Uterus (tissue), 4 donors: Measurements from ENCODE around the gene TUBB3. TPM values are rescaled to one million over a fixed set of nuclear protein-coding genes. Genes with fewer than 3 reads are reported as not detected.
"Not testable (repeated sequence)": the region's sequence is repeated elsewhere in the genome, so short reads cannot be mapped to it uniquely, and the experiment has no call there.

Source experiments
- DNase-seq, 2 donors: peaks; one replicate each; pipeline ENCODE4 v3.0.0-alpha.2; 2019 to 2020
- H3K27ac ChIP-seq, 2 donors: fragments of 200-600 bp; sonication (generic); 1 replicate in 1 of 2; 2 replicates in 1 of 2; pipeline ENCODE4 v1.5.1; 2016 to 2018
- H3K27me3 ChIP-seq, 2 donors: fragments of 200-600 bp; sonication (generic); one replicate each; pipeline ENCODE4 v1.5.1; 2018 to 2019; ENCODE audit warnings: control low read depth in 1 of 2
- H3K36me3 ChIP-seq, 2 donors: fragments of 200-600 bp; sonication (generic); one replicate each; pipeline ENCODE4 v1.5.1; 2019; ENCODE audit warnings: control low read depth in 1 of 2
- H3K4me1 ChIP-seq, 2 donors: fragments of 200-600 bp; sonication (generic); one replicate each; pipeline ENCODE4 v1.5.1; 2018 to 2019; ENCODE audit warnings: control low read depth in 1 of 2
- H3K4me3 ChIP-seq, 2 donors: fragments of 200-600 bp; sonication (generic); 1 replicate in 1 of 2; 2 replicates in 1 of 2; pipeline ENCODE4 v1.5.1; 2018 to 2019; ENCODE audit warnings: mild to moderate bottlenecking in 1 of 2
- H3K9me3 ChIP-seq, 2 donors: fragments of 200-600 bp; sonication (generic); one replicate each; pipeline ENCODE4 v1.5.1; 2019; ENCODE audit warnings: control low read depth in 1 of 2
- POLR2A ChIP-seq, 2 donors: fragments of 450-650 bp; IDR thresholded peaks; one replicate each; pipeline ENCODE4 v1.6.1; 2016; ENCODE audit warnings: antibody characterized with exemption in 2 of 2, mild to moderate bottlenecking in 1 of 2, moderate library complexity in 1 of 2
- intact Hi-C: fragments of 100-400 bp; cut with DNase I; formaldehyde crosslinking; loops from one replicate; pipeline ENCODE4 v1.15.1; 2023; ENCODE audit warnings: low total_unique reads
- total RNA-seq, 4 donors: library from RNA; depleted of rRNA in 3 of 4; stranded (reverse); fragments of >200 nt in 3 of 4; gene quantifications; one replicate each; pipeline versions ENCODE4 v1.1.0 to v1.2.4, GENCODE V29; 2014 to 2023
- TF ChIP-seq, protein P1 (sequence below), 4 experiments: fragments of 200-600 bp in 2 of 4; fragments of 450-650 bp in 2 of 4; sonication (generic) in 2 of 4; IDR thresholded peaks; one replicate each; pipeline ENCODE4 v1.5.1; 2016 to 2019; ENCODE audit warnings: antibody characterized with exemption in 4 of 4, mild to moderate bottlenecking in 2 of 4, moderate library complexity in 1 of 4
- donor health status: DM: yes; HTN: yes; CAD: no.

TUBB3 gene
- 10 to 100 TPM in 1 of 4 donors, under 1 TPM in 1, not detected in 2; 0.88 to 28.6 TPM for total RNA-seq

DNA sequence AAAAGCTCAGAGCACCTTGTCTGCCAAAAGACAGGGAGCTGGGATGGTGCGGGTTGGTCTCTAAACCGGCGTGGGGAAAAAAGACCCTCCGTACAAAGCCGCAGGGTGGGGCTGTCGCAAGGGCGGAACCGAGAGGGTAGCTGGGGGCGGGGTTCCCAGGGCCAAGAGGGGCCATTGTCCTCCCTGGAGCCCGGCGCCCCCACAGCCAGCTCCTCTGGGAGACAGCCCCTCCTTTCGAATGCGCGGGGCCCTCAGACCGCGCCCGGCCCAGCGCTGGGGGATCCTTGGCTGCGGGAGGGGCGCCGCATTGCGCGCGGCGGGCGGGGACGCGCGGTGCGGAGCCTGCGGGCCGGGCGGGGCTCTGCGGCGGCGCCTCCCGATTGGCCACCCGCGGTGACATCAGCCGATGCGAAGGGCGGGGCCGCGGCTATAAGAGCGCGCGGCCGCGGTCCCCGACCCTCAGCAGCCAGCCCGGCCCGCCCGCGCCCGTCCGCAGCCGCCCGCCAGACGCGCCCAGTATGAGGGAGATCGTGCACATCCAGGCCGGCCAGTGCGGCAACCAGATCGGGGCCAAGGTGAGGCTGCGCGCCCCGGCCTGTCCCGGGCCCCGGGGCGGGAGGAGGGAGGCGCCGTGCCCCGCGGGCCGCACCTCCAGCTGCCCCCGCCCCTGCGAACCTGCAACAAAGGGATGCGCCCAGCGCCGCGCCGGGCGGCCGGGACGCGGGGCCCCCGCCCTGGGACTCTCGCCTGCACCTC lies at the start of gene TUBB3:
TSS of gene TUBB3 (plus strand) at position 459 of the 756 bp plus-strand sequence. CDS start at position 519, 60 bp downstream.
- H3K27me3 ChIP-seq = peaks cover 0 to 20% of the 10 kb centered on the region in 2 donors
- intact Hi-C loops = no loop called here

DNA sequence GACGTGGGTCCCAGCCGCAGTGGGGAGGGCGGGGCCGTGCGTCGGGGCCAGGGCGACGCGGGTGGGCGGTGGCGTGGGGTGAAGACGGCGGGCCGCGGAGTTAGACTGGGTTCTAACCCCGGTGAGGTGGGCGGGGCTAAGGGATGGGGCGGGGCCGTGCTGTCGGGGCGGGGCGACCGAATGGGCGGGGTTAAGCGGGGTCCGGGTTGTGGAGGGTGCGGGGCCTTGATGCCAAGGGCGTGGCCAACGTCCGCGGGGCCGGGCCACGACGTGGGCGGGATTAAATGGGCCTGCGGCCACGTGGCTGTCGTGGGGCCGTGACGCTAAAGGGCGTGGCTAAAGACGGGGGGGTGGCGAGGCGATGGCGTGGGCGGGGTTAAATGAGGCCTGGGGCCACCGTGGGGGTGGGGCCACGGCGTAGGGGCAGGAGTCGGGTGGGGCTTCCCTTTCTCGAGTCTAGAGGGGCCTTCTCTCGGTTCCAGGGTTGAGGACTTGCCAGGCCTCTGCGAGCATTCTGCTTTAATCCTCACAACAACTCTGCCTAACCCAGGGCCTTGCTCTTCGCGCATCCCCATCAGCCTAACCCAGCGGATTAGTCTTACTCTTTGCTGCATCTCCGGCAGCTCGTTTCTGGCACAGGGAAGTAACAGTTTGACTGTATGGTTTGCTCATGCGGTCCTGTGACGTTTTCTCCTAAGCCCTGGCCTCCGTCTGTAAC lies 49.0 kb upstream of the TUBB3 start:
- intact Hi-C loops = no loop called here

More for the DNA sequence above, at the start of gene TUBB3:
- TF ChIP-seq, protein P1, sequence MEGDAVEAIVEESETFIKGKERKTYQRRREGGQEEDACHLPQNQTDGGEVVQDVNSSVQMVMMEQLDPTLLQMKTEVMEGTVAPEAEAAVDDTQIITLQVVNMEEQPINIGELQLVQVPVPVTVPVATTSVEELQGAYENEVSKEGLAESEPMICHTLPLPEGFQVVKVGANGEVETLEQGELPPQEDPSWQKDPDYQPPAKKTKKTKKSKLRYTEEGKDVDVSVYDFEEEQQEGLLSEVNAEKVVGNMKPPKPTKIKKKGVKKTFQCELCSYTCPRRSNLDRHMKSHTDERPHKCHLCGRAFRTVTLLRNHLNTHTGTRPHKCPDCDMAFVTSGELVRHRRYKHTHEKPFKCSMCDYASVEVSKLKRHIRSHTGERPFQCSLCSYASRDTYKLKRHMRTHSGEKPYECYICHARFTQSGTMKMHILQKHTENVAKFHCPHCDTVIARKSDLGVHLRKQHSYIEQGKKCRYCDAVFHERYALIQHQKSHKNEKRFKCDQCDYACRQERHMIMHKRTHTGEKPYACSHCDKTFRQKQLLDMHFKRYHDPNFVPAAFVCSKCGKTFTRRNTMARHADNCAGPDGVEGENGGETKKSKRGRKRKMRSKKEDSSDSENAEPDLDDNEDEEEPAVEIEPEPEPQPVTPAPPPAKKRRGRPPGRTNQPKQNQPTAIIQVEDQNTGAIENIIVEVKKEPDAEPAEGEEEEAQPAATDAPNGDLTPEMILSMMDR (IDR thresholded peaks at IDR 0.05) = no peak
- peak; percentile 58 to 70 for TF ChIP-seq POLR2A (IDR thresholded peaks at IDR 0.05)
- DNase-seq = peak in 1 of 2 donors; percentile 56
- Histone ChIP-seq H3K27ac (peak within 1 kb of the TSS; percentile 59 to 80), H3K4me1 (peaks cover 3 to 44% of the 10 kb centered on the region in 2 donors), H3K9me3 (no peaks in the 10 kb centered on the region), H3K4me3 (peak within 1 kb of the TSS; percentile 37 to 47), H3K36me3 (no peaks in the 10 kb centered on the region)

DNA sequence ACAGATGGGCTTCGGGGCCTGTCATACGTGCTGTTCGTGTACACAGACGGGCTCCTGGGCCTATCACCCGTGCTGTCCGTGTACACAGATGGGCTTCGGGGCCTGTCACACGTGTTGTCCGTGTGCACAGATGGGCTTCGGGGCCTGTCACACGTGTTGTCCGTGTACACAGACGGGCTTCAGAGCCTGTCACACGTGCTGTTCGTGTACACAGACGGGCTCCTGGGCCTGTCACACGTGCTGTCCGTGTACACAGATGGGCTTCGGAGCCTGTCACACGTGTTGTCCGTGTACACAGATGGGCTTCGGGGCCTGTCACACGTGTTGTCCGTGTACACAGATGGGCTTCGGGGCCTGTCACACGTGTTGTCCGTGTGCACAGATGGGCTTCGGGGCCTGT lies 44.0 kb upstream of the TUBB3 start:
- H3K27ac ChIP-seq, DNase-seq, H3K4me3 ChIP-seq, H3K4me1 ChIP-seq, H3K36me3 ChIP-seq, intact Hi-C loops, H3K9me3 ChIP-seq, H3K27me3 ChIP-seq: not testable (repeated sequence)

More for the DNA sequence above, 49.0 kb upstream of the TUBB3 start:
- H3K27ac ChIP-seq = peak overlapping the region; percentile 100
- no peak for TF ChIP-seq POLR2A (IDR thresholded peaks at IDR 0.05)
- TF ChIP-seq, protein P1 (IDR thresholded peaks at IDR 0.05) = no peak
- H3K4me3 ChIP-seq = peak overlapping the region; percentile 88 to 100
- no peaks in the 10 kb centered on the region for H3K9me3 ChIP-seq
- peaks cover 0 to 12% of the 10 kb centered on the region in 2 donors for H3K4me1 ChIP-seq
- H3K27me3 ChIP-seq = no peaks in the 10 kb centered on the region
- H3K36me3 ChIP-seq = no peaks in the 10 kb centered on the region
- DNase-seq = peak; percentile 95 to 97

DNA sequence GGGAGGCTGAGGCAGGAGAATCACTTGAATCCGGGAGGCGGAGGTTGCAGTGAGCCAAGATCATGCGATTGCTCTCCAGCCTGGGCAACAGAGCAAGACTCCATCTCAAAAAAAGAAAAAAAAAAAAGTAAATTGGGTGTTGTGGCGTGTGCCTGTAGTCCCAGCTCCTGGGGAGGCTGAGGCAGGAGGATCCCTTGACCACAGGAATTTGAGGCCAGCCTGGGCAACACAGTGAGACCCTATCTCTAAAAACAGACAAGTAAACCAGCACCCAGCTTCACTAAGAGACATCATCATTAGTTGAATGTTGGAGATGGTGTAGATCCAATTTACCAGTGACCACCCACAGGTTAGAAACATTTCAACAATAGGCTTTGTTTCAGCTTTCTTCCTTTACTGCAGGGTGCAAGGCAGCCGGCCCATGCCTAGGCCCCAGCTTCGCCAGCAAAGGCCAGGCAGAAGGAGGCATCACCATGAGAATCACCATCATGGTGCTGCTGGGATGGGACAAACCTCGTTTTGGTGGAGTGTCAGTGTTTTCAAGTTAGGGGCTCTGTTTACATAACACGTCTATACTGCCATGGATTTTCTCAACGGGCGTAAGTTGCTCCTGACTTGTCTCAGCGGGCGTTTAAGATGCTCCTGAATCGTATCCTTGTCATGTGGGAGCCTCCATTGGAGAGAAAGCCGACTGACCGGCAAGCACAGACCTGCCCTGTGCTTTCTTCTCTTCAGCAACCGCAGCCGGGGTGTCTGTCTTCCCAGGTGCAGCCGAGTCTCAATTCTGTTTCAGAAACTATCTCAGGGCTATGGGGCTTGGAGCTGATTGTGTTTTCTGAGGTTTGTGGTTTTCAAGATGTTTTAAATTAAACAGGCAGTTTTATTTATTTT lies 42.4 kb upstream of the TUBB3 start:
- H3K36me3 ChIP-seq = no peaks in the 10 kb centered on the region
- no peaks in the 10 kb centered on the region for H3K27me3 ChIP-seq
- TF ChIP-seq, protein P1 (IDR thresholded peaks at IDR 0.05) = no peak
- no peak for TF ChIP-seq POLR2A (IDR thresholded peaks at IDR 0.05)
- no peak overlapping the region for H3K27ac ChIP-seq
- DNase-seq = no peak
- H3K4me3 ChIP-seq = no peak overlapping the region
- no peaks in the 10 kb centered on the region for H3K4me1 ChIP-seq
- no peaks in the 10 kb centered on the region for H3K9me3 ChIP-seq
- intact Hi-C loops = no loop called here

DNA sequence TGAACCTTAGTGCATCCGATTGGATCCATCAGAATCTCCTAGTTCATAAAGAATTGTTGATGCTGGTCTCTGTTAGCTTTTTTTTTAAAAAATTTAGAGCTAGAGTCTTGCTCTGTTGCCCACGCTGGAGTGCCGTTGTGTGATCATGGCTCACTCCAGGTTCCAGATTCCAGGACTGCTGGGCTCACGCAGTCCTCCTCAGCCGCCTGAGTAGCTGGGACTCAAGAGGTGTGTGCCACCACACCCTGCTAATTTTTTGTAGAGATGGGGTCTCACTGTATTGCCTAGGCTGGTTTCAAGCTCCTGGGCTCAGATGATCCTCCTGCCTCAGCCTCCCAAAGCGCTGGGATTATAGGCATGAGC lies 41.8 kb upstream of the TUBB3 start:
- H3K27me3 ChIP-seq = no peaks in the 10 kb centered on the region
- H3K36me3 ChIP-seq = no peaks in the 10 kb centered on the region
- no peak overlapping the region for H3K27ac ChIP-seq
- TF ChIP-seq, protein P1 (IDR thresholded peaks at IDR 0.05) = no peak
- no peak for TF ChIP-seq POLR2A (IDR thresholded peaks at IDR 0.05)
- H3K4me1 ChIP-seq = no peaks in the 10 kb centered on the region
- DNase-seq = no peak
- H3K9me3 ChIP-seq = no peaks in the 10 kb centered on the region
- intact Hi-C loops = no loop called here
- H3K4me3 ChIP-seq = no peak overlapping the region
